Pancreas (tissue), 10 donors: ENCODE results near the gene NT5C3A. TPM values are rescaled to one million over a fixed set of nuclear protein-coding genes. Genes with fewer than 3 reads are reported as not detected.

Source experiments
- ATAC-seq, 4 donors: fragments of 200-7000 bp; cut with Tn5 transposase; one replicate each; pipeline versions ENCODE4 v1.8.0 to v1.9.1; 2020; ENCODE audit warnings: mild to moderate bottlenecking in 4 of 4, moderate library complexity in 4 of 4
- DNase-seq, 6 donors: peaks; one replicate each; pipeline ENCODE4 v3.0.0-alpha.2; 2020
- FAIRE-seq: peaks from 2 replicates; lab custom pipeline; 2012; peaks lifted over from hg19 to GRCh38; lab: Jason Lieb, UNC
- H3K27ac ChIP-seq, 4 donors: fragments of 200-600 bp; sonication (generic); 1 replicate in 3 of 4; 2 replicates in 1 of 4; pipeline versions ENCODE4 v1.5.0 to v1.8.0; 2020
- H3K27me3 ChIP-seq, 4 donors: fragments of 200-600 bp; one replicate each; pipeline ENCODE4 v1.8.0; 2021
- H3K36me3 ChIP-seq, 3 donors: fragments of 200-600 bp; sonication (generic) in 1 of 3; one replicate each; pipeline versions ENCODE4 v1.5.0 to v1.8.0; 2020 to 2021
- H3K4me1 ChIP-seq, 3 donors: fragments of 200-600 bp; one replicate each; pipeline ENCODE4 v1.8.0; 2021
- H3K4me3 ChIP-seq, 4 donors: fragments of 200-600 bp; sonication (generic) in 2 of 4; one replicate each; pipeline versions ENCODE4 v1.5.0 to v1.8.0; 2020 to 2021
- H3K9me3 ChIP-seq, 4 donors: fragments of 200-600 bp; one replicate each; pipeline ENCODE4 v1.8.0; 2021
- CTCF ChIP-seq, 4 donors: fragments of 200-600 bp; sonication (generic) in 3 of 4; IDR thresholded peaks; one replicate each; pipeline versions ENCODE4 v1.5.0 to v1.8.0; 2021; ENCODE audit warnings: antibody characterized with exemption in 4 of 4
- WGBS, 2 donors: extraction: QIAGEN DNeasy Blood & Tissue Kit; methylation state at CpG; one replicate each; pipeline ENCODE4 v1.1.7; 2013; 5-methylcytosine and 5-hydroxymethylcytosine counted together
- intact Hi-C, 3 donors: fragments of 100-400 bp; cut with DNase I; formaldehyde crosslinking; loops; one replicate each; pipeline versions ENCODE4 v1.11.1 to v1.14.2; 2022
- polyA plus RNA-seq, 2 donors: library from polyadenylated mRNA; stranded (reverse); fragments of 200-250 nt; gene quantifications; one replicate each; pipeline ENCODE4 v1.2.3, GENCODE V29; 2013
- total RNA-seq, 6 donors: library from RNA; stranded (reverse); fragmentation: NEBNext Ultra II Directional in 4 of 6; extraction: Animal tissue kit (Norgen Biotek cat#: 25700) in 4 of 6; gene quantifications; one replicate each; pipeline versions ENCODE4 v1.2.1 to v1.2.4, GENCODE V29; 2021 to 2023
- donor health status: healthy with polysubstance abuse.
- donor health status: DM: no; HTN: no; CAD: no; lungs with moderate emphysema.
- donor health status: DM: no; HTN: no; CAD: no.
- donor health status: control.
- donor health status: control.
- donor health status: Bipolar disorder and iron deficiency.
- donor health status: DM: yes; HTN: yes; CAD: no.
- donor health status: DM: no; HTN: no; CAD: no.
- donor health status: DM: no; HTN: no; CAD: no.
- donor health status: DM: yes; HTN: yes; CAD: no.

NT5C3A gene
- total and polyA plus RNA-seq, 8 donors = 13.8 to 30.3 (median 24.6) TPM

GRCh38 chr7:33108554-33109004 lies 46.0 kb upstream of the NT5C3A start:
- FAIRE-seq = no peak
- Histone ChIP-seq H3K4me3 (peak overlapping the region; percentile 78 to 97 (median 91)), H3K27me3 (no peaks in the 10 kb centered on the region), H3K27ac (peak overlapping the region; percentile 35 to 72 (median 71)), H3K4me1 (peaks cover 13 to 23% (median 16%) of the 10 kb centered on the region in 3 donors), H3K9me3 (no peaks in the 10 kb centered on the region), H3K36me3 (peaks cover 0 to 2% (median 0%) of the 10 kb centered on the region in 3 donors)
- no peak for DNase-seq
- peak in 3 of 4 donors; percentile 3 to 28 (median 6) for ATAC-seq
- intact Hi-C loops = loop anchor here in 1 of 3 donors (5.0 kb wide), 1 partner anchor 166 kb away; no protein-coding TSS in a partner anchor
- no peak for TF ChIP-seq CTCF (IDR thresholded peaks at IDR 0.05)
- 0 to 1% methylated on average over 10 of the region's 10 CpGs for WGBS, 2 donors

DNA sequence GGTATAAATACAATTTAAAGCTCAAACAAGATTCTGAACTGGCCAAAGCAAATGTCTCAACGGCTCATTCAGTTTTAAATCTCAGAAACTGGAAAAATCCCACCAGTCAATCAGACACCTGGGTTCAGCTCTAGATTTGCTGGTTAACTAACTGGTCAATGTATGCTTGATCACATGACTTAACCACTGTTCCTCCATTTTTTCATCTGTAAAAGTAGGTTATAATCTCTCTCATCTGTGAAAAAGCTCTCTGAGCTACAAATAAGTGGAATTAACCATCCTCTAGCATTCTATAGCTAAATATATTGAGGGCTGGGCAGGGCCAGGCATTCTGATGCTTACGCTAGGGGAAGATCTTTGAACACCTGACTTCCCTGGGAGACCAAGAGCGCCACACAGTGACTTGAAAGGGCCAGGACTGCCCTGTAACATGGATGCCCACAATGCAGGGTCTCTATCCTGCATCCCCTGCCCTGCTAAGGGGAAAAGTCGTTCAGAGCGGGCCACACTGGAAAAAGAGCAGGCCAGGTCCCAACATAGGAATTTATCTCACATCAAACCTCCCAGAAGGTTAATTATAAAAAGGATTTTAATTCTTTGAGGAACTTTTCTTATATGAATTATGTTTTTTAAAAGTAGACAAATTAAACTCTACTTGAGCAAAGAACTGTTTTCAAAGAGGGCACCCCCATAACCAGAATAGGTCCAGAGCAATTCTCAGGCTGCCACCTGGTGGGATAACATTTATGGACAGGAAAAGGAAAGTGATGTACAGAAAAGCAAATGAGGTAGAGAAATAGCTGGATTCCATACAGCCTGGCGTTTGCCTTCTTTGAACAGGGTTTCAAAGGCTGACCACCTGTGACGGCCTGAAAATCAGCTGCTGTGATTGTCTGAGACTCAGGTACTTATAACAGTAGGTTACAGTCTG lies 44.8 kb upstream of the NT5C3A start:
- Histone ChIP-seq H3K27me3 (no peaks in the 10 kb centered on the region), H3K36me3 (peaks cover 0 to 14% (median 5%) of the 10 kb centered on the region in 3 donors), H3K4me3 (peak overlapping the region in 2 of 4 donors; percentile 6 to 78), H3K27ac (no peak overlapping the region), H3K4me1 (peaks cover 13 to 23% (median 16%) of the 10 kb centered on the region in 3 donors), H3K9me3 (no peaks in the 10 kb centered on the region)
- 44 to 46% methylated on average over 7 of the region's 7 CpGs for WGBS, 2 donors
- ATAC-seq (peak in 2 of 4 donors; percentile 35 to 50), FAIRE-seq (no peak), DNase-seq (peak in 3 of 6 donors; percentile 11 to 23 (median 21))
- intact Hi-C loops = loop anchor here in 1 of 3 donors (5.0 kb wide), 1 partner anchor 165 kb away; no protein-coding TSS in a partner anchor
- TF ChIP-seq CTCF (IDR thresholded peaks at IDR 0.05) = no peak

GRCh38 chr7:33101906-33102305 lies 39.3 kb upstream of the NT5C3A start:
- intact Hi-C loops = no loop called here
- Histone ChIP-seq H3K27me3 (no peaks in the 10 kb centered on the region), H3K27ac (no peak overlapping the region), H3K9me3 (no peaks in the 10 kb centered on the region), H3K4me3 (no peak overlapping the region), H3K36me3 (peaks cover 0 to 39% (median 17%) of the 10 kb centered on the region in 3 donors), H3K4me1 (peaks cover 0 to 5% (median 2%) of the 10 kb centered on the region in 3 donors)
- ATAC-seq (no peak), FAIRE-seq (no peak), DNase-seq (no peak)
- no peak for TF ChIP-seq CTCF (IDR thresholded peaks at IDR 0.05)
- WGBS, 2 donors = 80% methylated on average over 3 of the region's 3 CpGs

GRCh38 chr7:33100770-33101169 lies 38.2 kb upstream of the NT5C3A start:
- TF ChIP-seq CTCF (IDR thresholded peaks at IDR 0.05) = no peak
- no peak for DNase-seq
- FAIRE-seq = no peak
- Histone ChIP-seq H3K27me3 (no peaks in the 10 kb centered on the region), H3K4me1 (no peaks in the 10 kb centered on the region), H3K4me3 (no peak overlapping the region), H3K27ac (no peak overlapping the region), H3K36me3 (peaks cover 0 to 50% (median 23%) of the 10 kb centered on the region in 3 donors), H3K9me3 (no peaks in the 10 kb centered on the region)
- ATAC-seq = no peak
- intact Hi-C loops = no loop called here
- WGBS, 2 donors = 87 to 88% methylated on average over 3 of the region's 3 CpGs
